HEK293T (cell line): ENCODE results near the gene H1-8.

Source experiments
- BHLHE40 ChIP-seq: fragments of 450-650 bp; IDR thresholded peaks from 2 replicates; pipeline ENCODE4 v1.6.1; 2016; ENCODE audit warnings: mild to moderate bottlenecking, moderate library complexity, borderline replicate concordance
- CTBP1 ChIP-seq: fragments of 450-650 bp; IDR thresholded peaks from 2 replicates; pipeline ENCODE4 v1.6.1; 2016; ENCODE audit warnings: borderline replicate concordance
- ELF4 ChIP-seq: fragments of 450-650 bp; IDR thresholded peaks from 2 replicates; pipeline ENCODE4 v1.6.1; 2017; ENCODE audit warnings: antibody characterized with exemption
- FOXK2 ChIP-seq: fragments of 450-650 bp; IDR thresholded peaks from 2 replicates; pipeline ENCODE4 v1.6.1; 2016; ENCODE audit warnings: mild to moderate bottlenecking
- FOXM1 ChIP-seq: fragments of 450-650 bp; IDR thresholded peaks from 2 replicates; pipeline ENCODE4 v1.6.1; 2017; ENCODE audit warnings: mild to moderate bottlenecking, borderline replicate concordance
- HDGF ChIP-seq: fragments of 450-650 bp; IDR thresholded peaks from 2 replicates; pipeline ENCODE4 v1.6.1; 2017; ENCODE audit warnings: antibody characterized with exemption, borderline replicate concordance
- NFRKB ChIP-seq: fragments of 450-650 bp; IDR thresholded peaks from 2 replicates; pipeline ENCODE4 v1.6.1; 2016; ENCODE audit warnings: mild to moderate bottlenecking, moderate library complexity
- PKNOX1 ChIP-seq: fragments of 450-650 bp; IDR thresholded peaks from 2 replicates; pipeline ENCODE4 v1.6.1; 2016
- SUZ12 ChIP-seq: fragments of 450-650 bp; IDR thresholded peaks from 2 replicates; pipeline ENCODE4 v1.6.1; 2016; ENCODE audit warnings: mild to moderate bottlenecking
- TARDBP ChIP-seq: fragments of 450-650 bp; IDR thresholded peaks from 2 replicates; pipeline ENCODE4 v1.6.1; 2016

- TF ChIP-seq ELF4 (no peak), NFRKB (no peak), BHLHE40 (no peak), FOXK2 (no peak), SUZ12 (no peak), PKNOX1 (no peak), HDGF (no peak), FOXM1 (no peak), CTBP1 (no peak), TARDBP (no peak)
Observed at GRCh38 chr3:129534428-129535027, 8.4 kb upstream of the H1-8 start.
